HG02798 (cell line): ENCODE results near the gene SUMO1.

Experiments
- ATAC-seq: cut with Tn5 transposase; IDR thresholded peaks from one replicate; pipeline ENCODE4 v1.9.1; 2021; ENCODE audit warnings: mild to moderate bottlenecking; ENCODE audit not compliant: unreplicated experiment, poor library complexity

SUMO1 gene

DNA sequence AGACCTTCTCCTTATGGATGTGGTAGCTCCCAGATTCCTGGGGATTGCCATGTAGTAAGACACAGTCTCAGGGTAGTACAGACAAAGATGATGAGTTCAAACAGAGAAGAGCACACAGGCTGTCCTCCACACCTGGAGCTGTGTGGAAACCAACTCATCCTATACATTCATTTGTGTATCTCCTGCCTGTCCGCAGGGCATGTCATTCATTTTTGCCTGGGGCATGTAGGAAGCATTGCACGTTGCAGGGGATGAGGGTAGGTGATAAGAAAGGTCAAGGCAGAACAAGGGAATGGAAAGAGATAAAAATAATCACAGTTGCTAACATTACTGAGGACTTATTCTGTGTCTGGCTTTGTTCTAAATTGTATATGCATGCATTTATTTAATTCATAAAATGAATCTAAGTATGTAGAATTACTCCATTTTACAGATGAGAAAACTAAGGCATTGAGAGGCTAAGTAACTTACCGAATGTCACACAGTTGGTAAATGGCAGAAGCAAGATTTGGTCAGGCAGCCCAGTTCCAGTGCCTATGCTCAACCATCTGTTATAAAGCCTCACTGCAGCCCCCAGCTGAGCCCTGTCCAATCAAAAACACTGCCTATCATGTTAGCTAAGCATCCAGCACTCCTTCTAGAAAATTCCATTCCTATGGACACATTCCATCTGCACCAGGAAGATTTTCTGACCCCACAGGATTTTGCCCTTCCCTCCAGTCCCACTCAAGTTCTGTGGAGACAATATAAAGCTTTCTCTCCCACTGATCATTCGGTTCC, 81.0 kb downstream of the SUMO1 start:
- no peak for ATAC-seq
